H1 (cell line): ENCODE results near the gene SHISAL2B.

Experiments
- CTCF ChIP-seq, 3 experiments: IDR thresholded peaks; 1 replicate in 2 of 3; 2 replicates in 1 of 3; pipeline versions ENCODE4 v1.5.1 to v1.6.1; 2011; ENCODE audit warnings: low read length in 3 of 3, mild to moderate bottlenecking in 3 of 3, inconsistent platforms in 2 of 3, low read depth in 1 of 3, moderate library complexity in 1 of 3; ENCODE audit not compliant: insufficient read depth in 1 of 3; ENCODE audit errors: control extremely low read depth in 1 of 3
- PHF8 ChIP-seq: fragments of 200-600 bp; sonication (generic); conservative IDR thresholded peaks from 2 replicates; pipeline ENCODE4 v1.7.1; 2012; ENCODE audit warnings: low read depth, mild to moderate bottlenecking, inconsistent platforms, low read length, moderate library complexity
- SP1 ChIP-seq: IDR thresholded peaks from 2 replicates; pipeline ENCODE4 v1.6.1; 2011; ENCODE audit warnings: low read depth, low read length
- SRF ChIP-seq: IDR thresholded peaks from 2 replicates; pipeline ENCODE4 v1.6.1; 2011; ENCODE audit warnings: mild to moderate bottlenecking, low read depth, low read length, moderate library complexity
- SUZ12 ChIP-seq: fragments of 200-600 bp; sonication (generic); IDR thresholded peaks from 2 replicates; pipeline ENCODE4 v1.6.1; 2012; ENCODE audit warnings: mild to moderate bottlenecking, inconsistent platforms, low read length, moderate library complexity, mixed read lengths
- TF ChIP-seq, protein P1 (sequence below): IDR thresholded peaks from 2 replicates; pipeline ENCODE4 v1.6.1; 2012; ENCODE audit warnings: inconsistent platforms

- TF ChIP-seq SRF (no peak), CTCF (IDR thresholded peaks at IDR 0.05; ENCODE audit: control extremely low read depth in 1 of 3, insufficient read depth in 1 of 3, low read depth in 1 of 3, low read length in 3 of 3) (no peak), SP1 (no peak), PHF8 (no peak), SUZ12 (no peak)
- TF ChIP-seq, protein P1, sequence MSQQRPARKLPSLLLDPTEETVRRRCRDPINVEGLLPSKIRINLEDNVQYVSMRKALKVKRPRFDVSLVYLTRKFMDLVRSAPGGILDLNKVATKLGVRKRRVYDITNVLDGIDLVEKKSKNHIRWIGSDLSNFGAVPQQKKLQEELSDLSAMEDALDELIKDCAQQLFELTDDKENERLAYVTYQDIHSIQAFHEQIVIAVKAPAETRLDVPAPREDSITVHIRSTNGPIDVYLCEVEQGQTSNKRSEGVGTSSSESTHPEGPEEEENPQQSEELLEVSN, result no peak
Observed at GRCh38 chr5:64742411-64742810, 52.1 kb downstream of the SHISAL2B start.
